Body of pancreas (tissue), 4 donors: ENCODE measurements around the gene DAB2IP.

ENCODE experiments used
- POLR2A ChIP-seq, 3 donors: fragments of 450-650 bp; IDR thresholded peaks; one replicate each; pipeline ENCODE4 v1.6.1; 2016; ENCODE audit warnings: antibody characterized with exemption in 3 of 3, mild to moderate bottlenecking in 2 of 3
- TF ChIP-seq, protein P1 (sequence below), 7 experiments: fragments of 450-650 bp in 4 of 7; fragments of 200-600 bp in 3 of 7; sonication (generic) in 3 of 7; IDR thresholded peaks; one replicate each; pipeline ENCODE4 v1.5.1; 2016 to 2019; ENCODE audit warnings: antibody characterized with exemption in 7 of 7

DNA sequence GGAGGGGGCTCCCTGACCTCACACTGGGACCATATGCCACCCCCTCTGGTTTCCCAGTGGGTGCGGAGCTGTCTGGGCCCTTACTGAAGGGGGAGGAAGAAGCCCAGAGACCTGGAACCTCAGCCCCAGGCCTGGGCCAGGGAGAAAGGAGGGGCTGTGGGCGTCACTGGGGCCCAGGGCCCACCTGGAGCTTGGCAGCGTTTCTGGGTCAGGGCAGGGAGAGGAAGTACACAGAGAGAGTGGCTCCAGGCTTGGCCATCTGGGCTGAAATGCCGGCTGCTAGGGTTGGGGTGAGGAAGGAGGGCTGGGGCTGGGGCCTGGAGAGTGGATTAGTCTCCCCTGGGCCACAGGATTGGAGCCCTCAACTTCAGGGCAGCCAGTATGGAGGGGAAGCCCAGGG lies 6.4 kb upstream of the DAB2IP start:
- peak in 1 of 3 donors; percentile 22 for TF ChIP-seq POLR2A (IDR thresholded peaks at IDR 0.05)
- TF ChIP-seq, protein P1, sequence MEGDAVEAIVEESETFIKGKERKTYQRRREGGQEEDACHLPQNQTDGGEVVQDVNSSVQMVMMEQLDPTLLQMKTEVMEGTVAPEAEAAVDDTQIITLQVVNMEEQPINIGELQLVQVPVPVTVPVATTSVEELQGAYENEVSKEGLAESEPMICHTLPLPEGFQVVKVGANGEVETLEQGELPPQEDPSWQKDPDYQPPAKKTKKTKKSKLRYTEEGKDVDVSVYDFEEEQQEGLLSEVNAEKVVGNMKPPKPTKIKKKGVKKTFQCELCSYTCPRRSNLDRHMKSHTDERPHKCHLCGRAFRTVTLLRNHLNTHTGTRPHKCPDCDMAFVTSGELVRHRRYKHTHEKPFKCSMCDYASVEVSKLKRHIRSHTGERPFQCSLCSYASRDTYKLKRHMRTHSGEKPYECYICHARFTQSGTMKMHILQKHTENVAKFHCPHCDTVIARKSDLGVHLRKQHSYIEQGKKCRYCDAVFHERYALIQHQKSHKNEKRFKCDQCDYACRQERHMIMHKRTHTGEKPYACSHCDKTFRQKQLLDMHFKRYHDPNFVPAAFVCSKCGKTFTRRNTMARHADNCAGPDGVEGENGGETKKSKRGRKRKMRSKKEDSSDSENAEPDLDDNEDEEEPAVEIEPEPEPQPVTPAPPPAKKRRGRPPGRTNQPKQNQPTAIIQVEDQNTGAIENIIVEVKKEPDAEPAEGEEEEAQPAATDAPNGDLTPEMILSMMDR (IDR thresholded peaks at IDR 0.05): no peak
